Stomach smooth muscle (tissue), 2 donors: Measurements from ENCODE around the gene JUND.

Source experiments
- H3K27ac ChIP-seq: one replicate; pipeline ENCODE4 v1.7.0; 2013; ENCODE audit warnings: mild to moderate bottlenecking, low read length, inconsistent platforms
- H3K27me3 ChIP-seq, 2 donors: one replicate each; pipeline ENCODE4 v1.7.0; 2013; ENCODE audit warnings: low read length in 2 of 2; ENCODE audit not compliant: insufficient read depth in 2 of 2, control insufficient read depth in 1 of 2
- H3K36me3 ChIP-seq, 2 donors: one replicate each; pipeline ENCODE4 v1.7.0; 2013; ENCODE audit warnings: low read length in 2 of 2; ENCODE audit not compliant: control insufficient read depth in 2 of 2, insufficient read depth in 2 of 2
- H3K4me1 ChIP-seq: one replicate; pipeline ENCODE4 v1.7.0; 2013; ENCODE audit warnings: low read length; ENCODE audit not compliant: control insufficient read depth, insufficient read depth
- H3K4me3 ChIP-seq, 2 donors: one replicate each; pipeline ENCODE4 v1.7.0; 2013; ENCODE audit warnings: low read length in 2 of 2
- H3K9ac ChIP-seq, 2 donors: one replicate each; pipeline ENCODE4 v1.7.0; 2013; ENCODE audit warnings: low read length in 2 of 2, mild to moderate bottlenecking in 1 of 2
- H3K9me3 ChIP-seq, 2 donors: one replicate each; pipeline ENCODE4 v1.7.0; 2013; ENCODE audit warnings: low read length in 2 of 2; ENCODE audit not compliant: control insufficient read depth in 2 of 2
- donor health status: healthy.
- donor health status: Pancreatic carcinoma.

Gene JUND

DNA sequence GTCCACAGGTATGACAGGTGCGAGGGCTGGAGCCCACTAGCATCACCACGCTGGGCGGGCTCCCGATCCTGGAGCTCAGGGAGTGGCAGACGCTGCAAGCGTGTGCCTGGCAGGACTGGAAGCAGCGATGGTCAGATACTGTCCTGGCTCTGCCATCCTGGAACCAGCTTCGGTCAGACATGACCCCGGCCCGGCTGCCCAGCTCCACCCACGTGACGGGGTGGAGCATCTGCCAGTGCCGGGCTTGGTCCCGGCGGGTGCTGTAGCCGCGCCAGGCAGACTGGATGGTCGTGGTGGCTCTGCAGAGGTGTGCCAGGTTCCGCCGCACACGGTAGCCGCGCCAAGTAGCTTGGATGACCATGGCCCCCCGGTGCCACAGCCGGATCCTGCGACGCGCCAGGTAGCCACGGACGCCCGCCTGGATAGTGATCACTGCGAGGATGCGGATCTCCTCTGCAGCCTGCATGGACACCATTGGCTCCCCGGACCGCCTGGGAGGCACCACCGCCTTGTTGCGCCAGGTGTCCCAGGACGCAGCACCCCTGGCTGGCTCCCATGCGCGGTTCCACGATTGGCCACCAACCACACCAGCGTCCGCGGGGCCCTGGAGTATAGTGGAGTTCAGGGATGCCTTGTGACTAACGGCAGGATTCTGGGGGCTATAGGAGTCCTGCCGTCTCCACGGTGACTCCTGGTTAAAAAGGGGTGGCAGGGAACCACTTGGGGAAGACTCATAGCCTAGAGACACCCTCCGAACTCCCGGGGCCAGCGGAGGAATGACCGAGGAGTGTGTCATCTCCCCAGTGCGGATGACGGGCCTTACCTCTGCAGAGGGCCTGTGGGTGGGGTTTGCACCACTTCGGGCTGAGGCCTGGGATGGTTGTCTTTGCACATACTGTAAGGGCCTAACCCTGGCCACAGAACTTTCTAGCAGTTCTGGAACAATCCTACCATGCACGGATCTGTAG lies 23.6 kb downstream of the JUND start:
- H3K36me3 ChIP-seq = peaks cover 0 to 2% of the 10 kb centered on the region in 2 donors
- H3K4me3 ChIP-seq = no peak overlapping the region
- H3K9me3 ChIP-seq = no peaks in the 10 kb centered on the region
- peaks cover 6 to 7% of the 10 kb centered on the region in 2 donors for H3K27me3 ChIP-seq
- no peak overlapping the region for H3K9ac ChIP-seq
- no peaks in the 10 kb centered on the region for H3K4me1 ChIP-seq
- H3K27ac ChIP-seq = no peak overlapping the region

DNA sequence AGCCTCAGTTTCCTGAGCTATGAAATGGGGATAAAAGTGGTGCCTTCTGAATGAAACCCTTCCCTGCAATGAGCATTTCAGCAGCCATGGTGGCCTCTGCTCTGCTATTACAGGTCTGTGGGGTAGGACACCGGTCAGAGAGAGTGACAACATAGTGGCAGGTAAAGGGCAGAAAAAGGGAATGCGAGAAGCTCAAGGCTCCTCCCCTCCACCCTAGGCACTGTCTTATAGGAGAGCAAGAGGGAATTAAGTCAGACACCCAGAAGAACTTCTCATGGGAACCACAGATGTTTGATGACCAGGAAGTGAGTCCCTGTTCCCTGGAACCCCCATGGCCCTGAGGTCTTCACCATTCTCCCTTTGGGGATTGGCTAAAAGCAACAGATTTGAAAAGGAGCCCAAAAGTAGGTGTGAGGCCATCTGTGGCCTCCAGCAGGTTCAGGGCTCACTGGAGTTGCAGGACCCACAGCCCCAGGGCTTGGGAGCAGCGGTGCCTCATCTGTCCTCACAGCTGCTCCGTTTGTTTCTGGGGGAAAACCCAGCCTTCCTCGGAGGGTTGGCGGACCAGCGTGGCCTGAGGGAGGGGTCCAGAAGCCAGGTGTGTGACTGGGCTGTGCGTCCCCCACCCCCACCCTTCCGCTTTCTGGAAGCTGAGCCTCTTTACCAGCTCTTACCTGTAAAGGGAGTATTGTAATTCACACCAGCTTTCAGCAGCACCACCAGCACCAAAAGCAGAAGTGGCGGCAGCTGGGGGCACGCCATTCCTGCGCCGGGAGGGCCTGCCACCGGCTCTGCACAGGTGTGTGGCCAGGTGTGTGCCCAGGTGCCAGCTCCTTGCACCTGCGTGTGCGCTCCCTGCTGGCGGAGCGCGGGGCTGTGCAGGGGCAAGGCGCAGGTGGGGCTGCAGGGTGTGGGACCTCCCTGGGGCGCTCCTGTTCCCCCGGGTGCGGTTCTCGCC lies 26.6 kb downstream of the JUND start:
- no peaks in the 10 kb centered on the region for H3K4me1 ChIP-seq
- H3K4me3 ChIP-seq = no peak overlapping the region
- no peaks in the 10 kb centered on the region for H3K9me3 ChIP-seq
- no peak overlapping the region for H3K9ac ChIP-seq
- no peak overlapping the region for H3K27ac ChIP-seq
- peaks cover 0 to 2% of the 10 kb centered on the region in 2 donors for H3K36me3 ChIP-seq
- peaks cover 7 to 10% of the 10 kb centered on the region in 2 donors for H3K27me3 ChIP-seq

DNA sequence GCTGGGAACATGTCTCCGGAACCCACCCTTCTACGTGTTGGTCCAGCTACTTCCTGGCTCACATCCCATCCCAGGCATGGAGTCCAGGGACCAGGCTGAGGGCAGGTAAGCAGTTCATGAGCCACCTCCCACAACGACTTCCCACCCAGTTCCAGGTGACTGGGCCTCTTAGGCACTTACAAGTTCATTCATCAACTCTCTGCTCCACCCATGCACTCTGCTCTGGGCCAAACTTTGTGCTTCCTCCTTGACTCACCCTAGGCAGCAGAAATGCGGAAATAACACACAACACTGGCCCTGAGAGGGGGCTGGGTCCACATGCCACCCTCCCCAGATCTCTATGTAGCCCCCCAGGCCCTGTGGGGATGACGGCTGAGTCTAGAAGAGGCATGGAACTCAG lies 27.7 kb downstream of the JUND start:
- Histone ChIP-seq H3K27ac (no peak overlapping the region), H3K4me3 (no peak overlapping the region), H3K9ac (no peak overlapping the region), H3K36me3 (peaks cover 0 to 2% of the 10 kb centered on the region in 2 donors), H3K27me3 (peaks cover 7 to 10% of the 10 kb centered on the region in 2 donors), H3K9me3 (no peaks in the 10 kb centered on the region), H3K4me1 (no peaks in the 10 kb centered on the region)

DNA sequence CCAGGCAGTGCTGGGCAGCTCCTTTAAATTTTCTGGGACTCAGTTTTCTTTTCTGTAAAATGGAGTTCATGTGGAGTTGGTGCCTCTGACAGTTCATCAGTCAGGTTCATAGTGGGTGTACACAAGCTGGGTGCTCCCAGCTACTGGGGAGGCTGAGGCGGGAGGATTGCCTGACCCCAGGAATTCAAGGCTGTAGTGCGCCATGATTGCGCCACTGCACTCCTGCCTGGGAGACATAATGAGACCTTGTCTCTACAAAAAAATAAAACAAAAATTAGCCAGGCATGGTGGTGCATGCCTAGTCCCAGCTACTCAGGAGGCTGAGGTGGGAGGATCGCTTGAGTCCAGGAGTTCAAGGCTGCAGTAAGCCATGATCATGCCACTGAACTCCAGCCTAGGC lies 28.3 kb downstream of the JUND start:
- Histone ChIP-seq H3K9me3 (no peaks in the 10 kb centered on the region), H3K27me3 (peaks cover 7 to 10% of the 10 kb centered on the region in 2 donors), H3K9ac (no peak overlapping the region), H3K4me1 (no peaks in the 10 kb centered on the region), H3K27ac (no peak overlapping the region), H3K36me3 (peaks cover 0 to 2% of the 10 kb centered on the region in 2 donors), H3K4me3 (no peak overlapping the region)

DNA sequence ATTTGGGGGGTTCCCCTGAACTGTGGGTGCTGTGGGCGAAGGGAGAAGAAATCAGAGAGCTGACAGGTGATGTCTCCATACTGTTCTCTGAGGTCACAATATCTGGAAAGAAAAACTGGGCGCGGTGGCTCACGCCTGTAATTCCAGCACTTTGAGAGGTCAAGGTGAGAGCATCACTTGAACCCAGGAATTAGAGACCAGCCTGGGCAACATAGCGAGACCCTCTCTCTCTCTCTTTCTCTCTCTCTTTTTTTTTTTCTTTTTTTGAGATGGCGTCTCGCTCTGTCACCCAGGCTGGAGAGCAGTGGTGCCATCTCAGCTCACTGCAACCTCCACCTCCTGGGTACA lies 29.1 kb downstream of the JUND start:
- Histone ChIP-seq H3K9ac (no peak overlapping the region), H3K27me3 (peaks cover 7 to 10% of the 10 kb centered on the region in 2 donors), H3K4me1 (no peaks in the 10 kb centered on the region), H3K4me3 (no peak overlapping the region), H3K36me3 (peaks cover 0 to 2% of the 10 kb centered on the region in 2 donors), H3K27ac (no peak overlapping the region), H3K9me3 (no peaks in the 10 kb centered on the region)

DNA sequence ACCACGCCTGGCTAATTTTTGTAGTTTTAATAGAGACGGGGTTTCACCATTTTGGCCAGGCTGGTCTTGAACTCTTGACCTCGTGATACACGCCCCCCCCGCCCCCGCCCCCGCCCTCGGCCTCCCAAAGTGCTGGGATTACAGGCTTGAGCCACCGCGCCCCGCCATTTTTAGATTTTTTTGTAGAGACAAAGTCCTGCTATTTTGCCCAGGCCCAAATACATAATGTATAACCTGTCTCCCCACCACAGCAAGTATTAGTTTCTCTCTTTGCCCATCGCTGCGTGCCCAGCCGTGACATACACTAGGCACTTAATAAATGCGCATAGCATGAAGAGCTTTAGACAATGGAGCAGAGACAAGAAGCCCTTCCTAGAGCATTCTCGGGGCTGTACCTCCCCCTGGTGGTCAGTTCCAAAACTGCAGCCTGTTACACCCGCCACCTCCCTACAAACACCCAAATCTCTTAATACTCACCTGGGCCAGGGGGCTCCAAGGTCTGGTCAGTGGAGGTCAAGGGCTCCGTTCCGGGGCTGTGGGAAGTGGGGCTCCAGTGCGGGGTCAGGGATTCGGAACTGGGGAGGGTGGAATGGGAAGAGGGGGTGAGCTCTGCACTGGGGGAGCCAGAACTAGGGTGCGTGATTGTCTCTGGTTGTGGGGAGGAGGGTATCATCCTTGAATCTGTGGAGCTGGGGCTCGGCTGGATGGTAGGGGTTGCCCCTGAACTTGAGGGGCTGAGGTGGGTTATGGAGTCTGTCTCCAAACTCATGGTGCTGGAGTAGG lies 29.6 kb downstream of the JUND start:
- Histone ChIP-seq H3K4me1 (no peaks in the 10 kb centered on the region), H3K36me3 (no peaks in the 10 kb centered on the region), H3K4me3 (no peak overlapping the region), H3K9ac (no peak overlapping the region), H3K27ac (no peak overlapping the region), H3K27me3 (peaks cover 7 to 10% of the 10 kb centered on the region in 2 donors), H3K9me3 (no peaks in the 10 kb centered on the region)

DNA sequence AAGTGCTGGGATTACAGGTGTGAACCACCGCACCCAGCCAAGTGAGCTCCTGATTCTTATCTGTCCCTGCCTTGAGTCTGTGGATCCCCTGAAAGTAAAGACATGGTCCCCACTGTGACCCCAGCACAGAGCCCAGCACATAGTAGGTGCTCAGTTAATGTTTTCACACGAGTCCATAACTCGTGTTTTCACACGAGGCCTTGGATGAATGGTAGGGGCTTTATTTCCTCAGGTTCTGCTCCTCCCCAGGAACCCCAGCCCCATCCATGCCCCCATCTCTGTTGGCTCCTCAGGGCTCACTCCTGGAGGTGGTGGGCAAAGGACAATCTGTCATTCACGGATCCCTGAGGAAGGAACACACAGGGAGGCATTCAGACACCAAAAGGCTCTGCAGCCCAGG lies 31.6 kb downstream of the JUND start:
- no peaks in the 10 kb centered on the region for H3K4me1 ChIP-seq
- no peaks in the 10 kb centered on the region for H3K36me3 ChIP-seq

DNA sequence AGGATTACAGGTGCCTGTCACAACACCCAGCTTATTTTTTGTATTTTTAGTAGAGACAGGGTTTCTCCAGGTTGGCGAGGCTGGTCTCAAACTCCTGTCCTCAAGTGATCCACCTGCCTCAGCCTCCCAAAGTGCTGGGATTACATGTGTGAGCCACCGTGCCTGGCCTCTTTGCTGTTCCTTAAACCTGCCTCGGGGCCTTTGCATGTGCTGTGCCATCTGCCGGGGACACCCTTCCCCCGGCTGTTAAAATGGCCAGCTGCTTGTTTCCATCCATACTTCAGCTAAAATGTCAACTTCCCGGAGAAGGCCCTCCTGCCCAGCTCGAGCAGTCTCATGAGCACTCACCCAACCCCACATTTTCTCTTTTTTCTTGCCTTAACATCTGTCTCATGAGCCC lies 36.1 kb downstream of the JUND start:
- Histone ChIP-seq H3K4me3 (no peak overlapping the region), H3K27me3 (peaks cover 0 to 3% of the 10 kb centered on the region in 2 donors), H3K27ac (no peak overlapping the region), H3K4me1 (no peaks in the 10 kb centered on the region), H3K9ac (no peak overlapping the region), H3K36me3 (no peaks in the 10 kb centered on the region), H3K9me3 (no peaks in the 10 kb centered on the region)

More for the DNA sequence above, 31.6 kb downstream of the JUND start:
- no peak overlapping the region for H3K9ac ChIP-seq
- H3K9me3 ChIP-seq = no peaks in the 10 kb centered on the region
- peaks cover 4 to 5% of the 10 kb centered on the region in 2 donors for H3K27me3 ChIP-seq
- H3K27ac ChIP-seq = no peak overlapping the region
- no peak overlapping the region for H3K4me3 ChIP-seq

DNA sequence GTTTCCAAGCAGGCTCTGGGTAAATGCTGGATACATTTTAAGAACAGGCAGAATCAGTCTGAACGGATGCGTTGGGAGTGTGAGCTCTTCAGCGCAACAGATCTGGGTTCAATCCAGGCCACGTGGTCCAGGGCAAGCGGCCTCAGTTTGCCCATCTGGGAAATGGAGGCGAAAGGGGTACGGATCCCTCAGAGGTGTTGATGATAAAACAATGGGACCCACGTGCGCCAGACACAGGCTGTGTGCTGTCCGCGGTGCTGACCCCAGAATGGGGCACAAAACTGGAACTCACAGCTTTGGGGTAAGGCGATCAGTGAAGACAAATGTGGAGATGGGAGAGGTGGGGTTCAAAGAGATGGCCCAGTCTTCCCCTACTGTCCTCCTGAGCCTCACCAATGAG lies 42.1 kb downstream of the JUND start:
- Histone ChIP-seq H3K4me1 (no peaks in the 10 kb centered on the region), H3K9me3 (no peaks in the 10 kb centered on the region), H3K27ac (no peak overlapping the region), H3K27me3 (peaks cover 5 to 14% of the 10 kb centered on the region in 2 donors), H3K9ac (no peak overlapping the region), H3K4me3 (no peak overlapping the region), H3K36me3 (no peaks in the 10 kb centered on the region)

DNA sequence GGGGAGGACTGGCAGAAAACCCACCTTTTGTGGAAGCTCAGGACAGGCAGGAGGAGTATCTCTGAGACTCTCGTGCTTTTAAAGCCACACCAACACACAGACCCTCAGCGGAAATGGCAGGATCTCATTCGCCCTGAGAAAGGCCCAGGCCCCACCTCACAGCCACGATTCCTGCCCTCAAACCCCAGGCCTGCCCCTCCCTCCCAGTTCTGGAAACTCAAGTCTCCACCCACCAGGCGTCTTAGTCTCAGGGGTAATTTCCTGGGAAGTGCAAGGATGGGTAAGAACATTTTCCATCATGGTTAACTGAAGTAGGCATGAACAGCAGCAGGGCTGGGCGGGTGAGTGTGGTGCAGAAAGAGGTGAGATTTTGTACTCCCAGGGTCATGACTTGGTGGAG lies 47.2 kb downstream of the JUND start:
- Histone ChIP-seq H3K27ac (no peak overlapping the region), H3K27me3 (peaks cover 28 to 41% of the 10 kb centered on the region in 2 donors), H3K9ac (no peak overlapping the region)

More for the DNA sequence above, 47.2 kb downstream of the JUND start:
- H3K36me3 ChIP-seq = no peaks in the 10 kb centered on the region
- peaks cover 4% of the 10 kb centered on the region for H3K4me1 ChIP-seq
- peaks cover 0 to 13% of the 10 kb centered on the region in 2 donors for H3K9me3 ChIP-seq
- no peak overlapping the region for H3K4me3 ChIP-seq
